T-helper 1 cell treated with Interleukin-12 subunit alpha and Interleukin-12 subunit beta and Interleukin-4 antibody, amounts not matched to agents 30 μg/mL and 1 μg/mL, for 36 hours (primary cell): ENCODE data around the gene NUBP2.

Experiments
- H3K27ac Mint-ChIP-seq: one replicate; pipeline ENCODE4 v1.8.0; 2021; ENCODE audit warnings: mild to moderate bottlenecking, mixed read lengths
- H3K27me3 Mint-ChIP-seq: one replicate; pipeline ENCODE4 v1.8.0; 2021; ENCODE audit warnings: low read depth, mixed read lengths
- H3K36me3 Mint-ChIP-seq: one replicate; pipeline ENCODE4 v1.8.0; 2021; ENCODE audit warnings: low read depth, mixed read lengths
- H3K4me1 Mint-ChIP-seq: one replicate; pipeline ENCODE4 v1.8.0; 2021; ENCODE audit warnings: low read depth, mixed read lengths
- H3K4me3 Mint-ChIP-seq: one replicate; pipeline ENCODE4 v1.8.0; 2021; ENCODE audit warnings: mild to moderate bottlenecking, moderate library complexity, mixed read lengths
- H3K9me3 Mint-ChIP-seq: one replicate; pipeline ENCODE4 v1.8.0; 2021; ENCODE audit warnings: mixed read lengths

The NUBP2 gene

GRCh38 chr16:1816396-1817275, 33.9 kb downstream of the NUBP2 start:
- Mint-ChIP-seq H3K36me3 (peaks cover 11% of the 10 kb centered on the region), H3K4me3 (no peak overlapping the region), H3K9me3 (no peaks in the 10 kb centered on the region), H3K4me1 (peaks cover 3% of the 10 kb centered on the region), H3K27me3 (no peaks in the 10 kb centered on the region), H3K27ac (no peak overlapping the region)

- no peaks in the 10 kb centered on the region for H3K27me3 Mint-ChIP-seq
- peaks cover 3% of the 10 kb centered on the region for H3K4me1 Mint-ChIP-seq
- H3K27ac Mint-ChIP-seq: no peak overlapping the region
- H3K4me3 Mint-ChIP-seq: no peak overlapping the region
- H3K36me3 Mint-ChIP-seq: peaks cover 11% of the 10 kb centered on the region
- H3K9me3 Mint-ChIP-seq: no peaks in the 10 kb centered on the region
These were observed 34.5 kb downstream of the NUBP2 start for GRCh38 chr16:1817276-1817589.

GRCh38 chr16:1817716-1818115, 35.0 kb downstream of the NUBP2 start:
- H3K9me3 Mint-ChIP-seq: no peaks in the 10 kb centered on the region
- H3K36me3 Mint-ChIP-seq: peaks cover 11% of the 10 kb centered on the region
- H3K4me1 Mint-ChIP-seq: peaks cover 3% of the 10 kb centered on the region
- H3K27me3 Mint-ChIP-seq: no peaks in the 10 kb centered on the region
- no peak overlapping the region for H3K4me3 Mint-ChIP-seq
- H3K27ac Mint-ChIP-seq: no peak overlapping the region

GRCh38 chr16:1818204-1818872, 35.6 kb downstream of the NUBP2 start:
- Mint-ChIP-seq H3K27me3 (no peaks in the 10 kb centered on the region), H3K27ac (no peak overlapping the region), H3K36me3 (peaks cover 8% of the 10 kb centered on the region), H3K4me1 (peaks cover 3% of the 10 kb centered on the region), H3K9me3 (no peaks in the 10 kb centered on the region), H3K4me3 (no peak overlapping the region)

- Mint-ChIP-seq H3K4me3 (no peak overlapping the region), H3K27ac (no peak overlapping the region), H3K9me3 (no peaks in the 10 kb centered on the region)
These were observed 36.2 kb downstream of the NUBP2 start for GRCh38 chr16:1818873-1819525.

GRCh38 chr16:1819611-1820010, 36.9 kb downstream of the NUBP2 start:
- H3K9me3 Mint-ChIP-seq: no peaks in the 10 kb centered on the region
- H3K27me3 Mint-ChIP-seq: no peaks in the 10 kb centered on the region
- H3K4me1 Mint-ChIP-seq: peaks cover 7% of the 10 kb centered on the region
- H3K36me3 Mint-ChIP-seq: peaks cover 5% of the 10 kb centered on the region
- H3K4me3 Mint-ChIP-seq: no peak overlapping the region
- H3K27ac Mint-ChIP-seq: no peak overlapping the region

More at GRCh38 chr16:1818873-1819525, 36.2 kb downstream of the NUBP2 start:
- no peaks in the 10 kb centered on the region for H3K27me3 Mint-ChIP-seq
- H3K4me1 Mint-ChIP-seq: peaks cover 4% of the 10 kb centered on the region
- peaks cover 5% of the 10 kb centered on the region for H3K36me3 Mint-ChIP-seq

- Mint-ChIP-seq H3K36me3 (peaks cover 4% of the 10 kb centered on the region), H3K4me3 (no peak overlapping the region), H3K9me3 (no peaks in the 10 kb centered on the region), H3K27ac (no peak overlapping the region), H3K27me3 (no peaks in the 10 kb centered on the region), H3K4me1 (peaks cover 8% of the 10 kb centered on the region)
These were observed 37.6 kb downstream of the NUBP2 start for GRCh38 chr16:1820096-1820945.

- no peaks in the 10 kb centered on the region for H3K9me3 Mint-ChIP-seq
- H3K4me3 Mint-ChIP-seq: no peak overlapping the region
- no peak overlapping the region for H3K27ac Mint-ChIP-seq
- H3K27me3 Mint-ChIP-seq: no peaks in the 10 kb centered on the region
- peaks cover 12% of the 10 kb centered on the region for H3K4me1 Mint-ChIP-seq
- H3K36me3 Mint-ChIP-seq: peaks cover 2% of the 10 kb centered on the region
These were observed 38.2 kb downstream of the NUBP2 start for GRCh38 chr16:1820946-1821290.

- H3K4me1 Mint-ChIP-seq: peaks cover 12% of the 10 kb centered on the region
- no peaks in the 10 kb centered on the region for H3K9me3 Mint-ChIP-seq
- no peak overlapping the region for H3K4me3 Mint-ChIP-seq
- H3K36me3 Mint-ChIP-seq: peaks cover 2% of the 10 kb centered on the region
- H3K27ac Mint-ChIP-seq: no peak overlapping the region
- H3K27me3 Mint-ChIP-seq: no peaks in the 10 kb centered on the region
These were observed 39.3 kb downstream of the NUBP2 start for GRCh38 chr16:1821861-1822611.

- peaks cover 20% of the 10 kb centered on the region for H3K4me1 Mint-ChIP-seq
- H3K36me3 Mint-ChIP-seq: peaks cover 2% of the 10 kb centered on the region
- H3K4me3 Mint-ChIP-seq: no peak overlapping the region
- no peak overlapping the region for H3K27ac Mint-ChIP-seq
- no peaks in the 10 kb centered on the region for H3K9me3 Mint-ChIP-seq
- H3K27me3 Mint-ChIP-seq: no peaks in the 10 kb centered on the region
These were observed 40.0 kb downstream of the NUBP2 start for GRCh38 chr16:1822801-1823200.

- Mint-ChIP-seq H3K27ac (no peak overlapping the region), H3K4me1 (peaks cover 22% of the 10 kb centered on the region), H3K36me3 (peaks cover 2% of the 10 kb centered on the region), H3K9me3 (no peaks in the 10 kb centered on the region), H3K27me3 (no peaks in the 10 kb centered on the region), H3K4me3 (peak overlapping the region; percentile 1)
These were observed 41.1 kb downstream of the NUBP2 start for GRCh38 chr16:1823821-1824220.

- H3K36me3 Mint-ChIP-seq: no peaks in the 10 kb centered on the region
- peaks cover 27% of the 10 kb centered on the region for H3K4me1 Mint-ChIP-seq
- H3K9me3 Mint-ChIP-seq: no peaks in the 10 kb centered on the region
- H3K4me3 Mint-ChIP-seq: peak overlapping the region; percentile 83
- H3K27me3 Mint-ChIP-seq: no peaks in the 10 kb centered on the region
- H3K27ac Mint-ChIP-seq: peak overlapping the region; percentile 80
These were observed 42.7 kb downstream of the NUBP2 start for GRCh38 chr16:1825381-1825863.

GRCh38 chr16:1825864-1826690, 43.3 kb downstream of the NUBP2 start:
- Mint-ChIP-seq H3K27me3 (no peaks in the 10 kb centered on the region), H3K9me3 (no peaks in the 10 kb centered on the region), H3K27ac (peak overlapping the region; percentile 80), H3K36me3 (peaks cover 3% of the 10 kb centered on the region), H3K4me3 (peak overlapping the region; percentile 83), H3K4me1 (peaks cover 28% of the 10 kb centered on the region)
